Hepatocyte (in vitro differentiated cells): Measurements from ENCODE around the gene WNT1.

Source experiments
- CTCF ChIP-seq: fragments of 200-600 bp; sonication (generic); IDR thresholded peaks from 2 replicates; pipeline ENCODE4 v1.5.1; 2016; ENCODE audit warnings: antibody characterized with exemption, mild to moderate bottlenecking; ENCODE audit not compliant: poor library complexity
- EZH2phosphoT487 ChIP-seq: fragments of 200-600 bp; sonication (generic); IDR thresholded peaks from one replicate; pipeline ENCODE4 v1.6.1; 2018; ENCODE audit warnings: antibody characterized with exemption, mild to moderate bottlenecking, low read depth, moderate library complexity; ENCODE audit not compliant: unreplicated experiment, severe bottlenecking

GRCh38 chr12:48943221-48943620 lies 34.9 kb upstream of the WNT1 start:
- no peak for TF ChIP-seq CTCF
- TF ChIP-seq EZH2phosphoT487, result no peak
